ENCODE data around the gene CNRIP1. TPM values are rescaled to one million over a fixed set of nuclear protein-coding genes. Genes with fewer than 3 reads are reported as not detected.

Gene CNRIP1
- total RNA-seq, 6 experiments from 2014 or later = 1.9 to 4.1 (median 2.6) TPM

- WGBS (ENCODE audit: insufficient coverage, low coverage, low lambda C conversion rate, missing lambda C conversion rate) = 80% methylated on average over 3 of the region's 3 CpGs
- intact Hi-C loops (cut with DNase I) = no loop called here
- no peak overlapping the region for H3K4me3 ChIP-seq
- no peaks in the 10 kb centered on the region for H3K27me3 ChIP-seq
- no peaks in the 10 kb centered on the region for H3K36me3 ChIP-seq
- H3K9me3 ChIP-seq = no peaks in the 10 kb centered on the region
- DNase-seq (no peak), ATAC-seq (no peak)
- no peak overlapping the region for H3K27ac ChIP-seq
- H3K4me1 ChIP-seq = peaks cover 0 to 47% (median 20%) of the 10 kb centered on the region in 4 donors
- no peak for TF ChIP-seq POLR2A (IDR thresholded peaks at IDR 0.05)
- TF ChIP-seq, protein P1, sequence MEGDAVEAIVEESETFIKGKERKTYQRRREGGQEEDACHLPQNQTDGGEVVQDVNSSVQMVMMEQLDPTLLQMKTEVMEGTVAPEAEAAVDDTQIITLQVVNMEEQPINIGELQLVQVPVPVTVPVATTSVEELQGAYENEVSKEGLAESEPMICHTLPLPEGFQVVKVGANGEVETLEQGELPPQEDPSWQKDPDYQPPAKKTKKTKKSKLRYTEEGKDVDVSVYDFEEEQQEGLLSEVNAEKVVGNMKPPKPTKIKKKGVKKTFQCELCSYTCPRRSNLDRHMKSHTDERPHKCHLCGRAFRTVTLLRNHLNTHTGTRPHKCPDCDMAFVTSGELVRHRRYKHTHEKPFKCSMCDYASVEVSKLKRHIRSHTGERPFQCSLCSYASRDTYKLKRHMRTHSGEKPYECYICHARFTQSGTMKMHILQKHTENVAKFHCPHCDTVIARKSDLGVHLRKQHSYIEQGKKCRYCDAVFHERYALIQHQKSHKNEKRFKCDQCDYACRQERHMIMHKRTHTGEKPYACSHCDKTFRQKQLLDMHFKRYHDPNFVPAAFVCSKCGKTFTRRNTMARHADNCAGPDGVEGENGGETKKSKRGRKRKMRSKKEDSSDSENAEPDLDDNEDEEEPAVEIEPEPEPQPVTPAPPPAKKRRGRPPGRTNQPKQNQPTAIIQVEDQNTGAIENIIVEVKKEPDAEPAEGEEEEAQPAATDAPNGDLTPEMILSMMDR (IDR thresholded peaks at IDR 0.05) = no peak
These were observed 71.4 kb downstream of the CNRIP1 start for GRCh38 chr2:68248361-68248760.

GRCh38 chr2:68246396-68246795, 73.4 kb downstream of the CNRIP1 start:
- Histone ChIP-seq H3K27ac (no peak overlapping the region), H3K9me3 (no peaks in the 10 kb centered on the region), H3K36me3 (no peaks in the 10 kb centered on the region), H3K27me3 (no peaks in the 10 kb centered on the region), H3K4me1 (peaks cover 0 to 47% (median 20%) of the 10 kb centered on the region in 4 donors), H3K4me3 (no peak overlapping the region)
- WGBS (ENCODE audit: insufficient coverage, low coverage, low lambda C conversion rate, missing lambda C conversion rate) = 79% methylated on average over 1 of the region's 1 CpG
- DNase-seq = no peak
- no peak for ATAC-seq
- TF ChIP-seq, protein P1 (IDR thresholded peaks at IDR 0.05) = no peak
- TF ChIP-seq POLR2A (IDR thresholded peaks at IDR 0.05) = no peak
- intact Hi-C loops (cut with DNase I) = no loop called here

- no peak for TF ChIP-seq POLR2A (IDR thresholded peaks at IDR 0.05)
- TF ChIP-seq, protein P1 (IDR thresholded peaks at IDR 0.05) = no peak
- Histone ChIP-seq H3K27me3 (no peaks in the 10 kb centered on the region), H3K36me3 (no peaks in the 10 kb centered on the region), H3K4me3 (no peak overlapping the region), H3K27ac (no peak overlapping the region), H3K4me1 (peaks cover 0 to 46% (median 20%) of the 10 kb centered on the region in 4 donors), H3K9me3 (no peaks in the 10 kb centered on the region)
- intact Hi-C loops (cut with DNase I) = no loop called here
- ATAC-seq (no peak), DNase-seq (no peak)
These were observed 74.1 kb downstream of the CNRIP1 start for GRCh38 chr2:68245672-68246071.

- WGBS (ENCODE audit: insufficient coverage, low coverage, low lambda C conversion rate, missing lambda C conversion rate) = 100% methylated on average over 3 of the region's 4 CpGs
- intact Hi-C loops (cut with DNase I) = no loop called here
- Histone ChIP-seq H3K27me3 (no peaks in the 10 kb centered on the region), H3K9me3 (no peaks in the 10 kb centered on the region), H3K36me3 (no peaks in the 10 kb centered on the region), H3K4me3 (no peak overlapping the region), H3K4me1 (peaks cover 0 to 40% (median 18%) of the 10 kb centered on the region in 4 donors), H3K27ac (no peak overlapping the region)
- TF ChIP-seq POLR2A (IDR thresholded peaks at IDR 0.05) = no peak
- TF ChIP-seq, protein P1 (IDR thresholded peaks at IDR 0.05) = no peak
- ATAC-seq = no peak
- DNase-seq = no peak
These were observed 74.7 kb downstream of the CNRIP1 start for GRCh38 chr2:68245066-68245465.

- Histone ChIP-seq H3K27me3 (no peaks in the 10 kb centered on the region), H3K4me1 (peaks cover 0 to 34% (median 13%) of the 10 kb centered on the region in 4 donors), H3K4me3 (no peak overlapping the region), H3K27ac (no peak overlapping the region), H3K36me3 (no peaks in the 10 kb centered on the region), H3K9me3 (no peaks in the 10 kb centered on the region)
- no peak for DNase-seq
- TF ChIP-seq POLR2A (IDR thresholded peaks at IDR 0.05) = no peak
- TF ChIP-seq, protein P1 (IDR thresholded peaks at IDR 0.05) = peak in 3 of 4 donors; percentile 5 to 21 (median 17)
- 72% methylated on average over 2 of the region's 2 CpGs for WGBS (ENCODE audit: insufficient coverage, low coverage, low lambda C conversion rate, missing lambda C conversion rate)
- no peak for ATAC-seq
- intact Hi-C loops (cut with DNase I) = no loop called here
These were observed 75.3 kb downstream of the CNRIP1 start for GRCh38 chr2:68244456-68244855.

Measured in right lobe of liver (tissue), 6 donors.